ENCODE results near the gene ALOXE3. TPM values are rescaled to one million over a fixed set of nuclear protein-coding genes. Genes with fewer than 3 reads are reported as not detected.
A peak's percentile ranks its signal among the peaks of the same experiment; 100 is the strongest.

The ALOXE3 gene
- total and polyA plus RNA-seq, 4 donors = not detected

DNA sequence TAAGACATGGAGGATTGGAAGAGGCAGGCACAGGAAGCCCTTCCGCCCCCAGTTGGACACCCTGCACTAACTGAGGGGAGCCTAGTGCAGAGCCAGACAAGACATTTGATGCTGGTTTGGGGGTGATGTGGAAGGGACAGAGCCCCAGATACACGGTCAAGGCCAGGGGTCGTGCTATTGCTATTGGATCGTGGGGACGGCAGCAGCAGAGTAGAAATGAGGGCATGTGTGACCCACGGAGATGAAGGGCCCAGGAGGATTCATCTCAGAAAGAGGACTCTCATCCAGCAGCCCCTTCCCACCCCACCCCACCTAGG is 46.5 kb upstream of the ALOXE3 start:
- TF ChIP-seq RAD21 (IDR thresholded peaks at IDR 0.05) = no peak
- no peak for TF ChIP-seq FOXA2 (IDR thresholded peaks at IDR 0.05)
- no peak for TF ChIP-seq SP1 (IDR thresholded peaks at IDR 0.05)
- no peak for TF ChIP-seq TAF1 (conservative IDR thresholded peaks at IDR 0.05)
- no peak for TF ChIP-seq HNF4A (conservative IDR thresholded peaks at IDR 0.05)
- TF ChIP-seq, protein P1, sequence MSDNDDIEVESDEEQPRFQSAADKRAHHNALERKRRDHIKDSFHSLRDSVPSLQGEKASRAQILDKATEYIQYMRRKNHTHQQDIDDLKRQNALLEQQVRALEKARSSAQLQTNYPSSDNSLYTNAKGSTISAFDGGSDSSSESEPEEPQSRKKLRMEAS (IDR thresholded peaks at IDR 0.05) = no peak
- TF ChIP-seq, protein P2, sequence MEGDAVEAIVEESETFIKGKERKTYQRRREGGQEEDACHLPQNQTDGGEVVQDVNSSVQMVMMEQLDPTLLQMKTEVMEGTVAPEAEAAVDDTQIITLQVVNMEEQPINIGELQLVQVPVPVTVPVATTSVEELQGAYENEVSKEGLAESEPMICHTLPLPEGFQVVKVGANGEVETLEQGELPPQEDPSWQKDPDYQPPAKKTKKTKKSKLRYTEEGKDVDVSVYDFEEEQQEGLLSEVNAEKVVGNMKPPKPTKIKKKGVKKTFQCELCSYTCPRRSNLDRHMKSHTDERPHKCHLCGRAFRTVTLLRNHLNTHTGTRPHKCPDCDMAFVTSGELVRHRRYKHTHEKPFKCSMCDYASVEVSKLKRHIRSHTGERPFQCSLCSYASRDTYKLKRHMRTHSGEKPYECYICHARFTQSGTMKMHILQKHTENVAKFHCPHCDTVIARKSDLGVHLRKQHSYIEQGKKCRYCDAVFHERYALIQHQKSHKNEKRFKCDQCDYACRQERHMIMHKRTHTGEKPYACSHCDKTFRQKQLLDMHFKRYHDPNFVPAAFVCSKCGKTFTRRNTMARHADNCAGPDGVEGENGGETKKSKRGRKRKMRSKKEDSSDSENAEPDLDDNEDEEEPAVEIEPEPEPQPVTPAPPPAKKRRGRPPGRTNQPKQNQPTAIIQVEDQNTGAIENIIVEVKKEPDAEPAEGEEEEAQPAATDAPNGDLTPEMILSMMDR (IDR thresholded peaks at IDR 0.05; ENCODE audit: low read depth, low read length, missing input control) = no peak
- TF ChIP-seq YY1 (IDR thresholded peaks at IDR 0.05) = no peak
- TF ChIP-seq, protein P3, sequence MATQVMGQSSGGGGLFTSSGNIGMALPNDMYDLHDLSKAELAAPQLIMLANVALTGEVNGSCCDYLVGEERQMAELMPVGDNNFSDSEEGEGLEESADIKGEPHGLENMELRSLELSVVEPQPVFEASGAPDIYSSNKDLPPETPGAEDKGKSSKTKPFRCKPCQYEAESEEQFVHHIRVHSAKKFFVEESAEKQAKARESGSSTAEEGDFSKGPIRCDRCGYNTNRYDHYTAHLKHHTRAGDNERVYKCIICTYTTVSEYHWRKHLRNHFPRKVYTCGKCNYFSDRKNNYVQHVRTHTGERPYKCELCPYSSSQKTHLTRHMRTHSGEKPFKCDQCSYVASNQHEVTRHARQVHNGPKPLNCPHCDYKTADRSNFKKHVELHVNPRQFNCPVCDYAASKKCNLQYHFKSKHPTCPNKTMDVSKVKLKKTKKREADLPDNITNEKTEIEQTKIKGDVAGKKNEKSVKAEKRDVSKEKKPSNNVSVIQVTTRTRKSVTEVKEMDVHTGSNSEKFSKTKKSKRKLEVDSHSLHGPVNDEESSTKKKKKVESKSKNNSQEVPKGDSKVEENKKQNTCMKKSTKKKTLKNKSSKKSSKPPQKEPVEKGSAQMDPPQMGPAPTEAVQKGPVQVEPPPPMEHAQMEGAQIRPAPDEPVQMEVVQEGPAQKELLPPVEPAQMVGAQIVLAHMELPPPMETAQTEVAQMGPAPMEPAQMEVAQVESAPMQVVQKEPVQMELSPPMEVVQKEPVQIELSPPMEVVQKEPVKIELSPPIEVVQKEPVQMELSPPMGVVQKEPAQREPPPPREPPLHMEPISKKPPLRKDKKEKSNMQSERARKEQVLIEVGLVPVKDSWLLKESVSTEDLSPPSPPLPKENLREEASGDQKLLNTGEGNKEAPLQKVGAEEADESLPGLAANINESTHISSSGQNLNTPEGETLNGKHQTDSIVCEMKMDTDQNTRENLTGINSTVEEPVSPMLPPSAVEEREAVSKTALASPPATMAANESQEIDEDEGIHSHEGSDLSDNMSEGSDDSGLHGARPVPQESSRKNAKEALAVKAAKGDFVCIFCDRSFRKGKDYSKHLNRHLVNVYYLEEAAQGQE (IDR thresholded peaks at IDR 0.05) = no peak
- TF ChIP-seq RXRA (IDR thresholded peaks at IDR 0.05) = no peak
- TF ChIP-seq FOXA1 (IDR thresholded peaks at IDR 0.05) = no peak
- TF ChIP-seq, protein P4, sequence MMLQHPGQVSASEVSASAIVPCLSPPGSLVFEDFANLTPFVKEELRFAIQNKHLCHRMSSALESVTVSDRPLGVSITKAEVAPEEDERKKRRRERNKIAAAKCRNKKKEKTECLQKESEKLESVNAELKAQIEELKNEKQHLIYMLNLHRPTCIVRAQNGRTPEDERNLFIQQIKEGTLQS (IDR thresholded peaks at IDR 0.05) = no peak
- TF ChIP-seq GABPA (IDR thresholded peaks at IDR 0.05 in 1 of 2, conservative IDR thresholded peaks at IDR 0.05 in 1 of 2) = no peak
- TF ChIP-seq HNF4G (IDR thresholded peaks at IDR 0.05) = no peak
- TF ChIP-seq, protein P5, sequence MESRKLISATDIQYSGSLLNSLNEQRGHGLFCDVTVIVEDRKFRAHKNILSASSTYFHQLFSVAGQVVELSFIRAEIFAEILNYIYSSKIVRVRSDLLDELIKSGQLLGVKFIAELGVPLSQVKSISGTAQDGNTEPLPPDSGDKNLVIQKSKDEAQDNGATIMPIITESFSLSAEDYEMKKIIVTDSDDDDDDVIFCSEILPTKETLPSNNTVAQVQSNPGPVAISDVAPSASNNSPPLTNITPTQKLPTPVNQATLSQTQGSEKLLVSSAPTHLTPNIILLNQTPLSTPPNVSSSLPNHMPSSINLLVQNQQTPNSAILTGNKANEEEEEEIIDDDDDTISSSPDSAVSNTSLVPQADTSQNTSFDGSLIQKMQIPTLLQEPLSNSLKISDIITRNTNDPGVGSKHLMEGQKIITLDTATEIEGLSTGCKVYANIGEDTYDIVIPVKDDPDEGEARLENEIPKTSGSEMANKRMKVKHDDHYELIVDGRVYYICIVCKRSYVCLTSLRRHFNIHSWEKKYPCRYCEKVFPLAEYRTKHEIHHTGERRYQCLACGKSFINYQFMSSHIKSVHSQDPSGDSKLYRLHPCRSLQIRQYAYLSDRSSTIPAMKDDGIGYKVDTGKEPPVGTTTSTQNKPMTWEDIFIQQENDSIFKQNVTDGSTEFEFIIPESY (IDR thresholded peaks at IDR 0.05) = no peak
- no peak for TF ChIP-seq JUND (IDR thresholded peaks at IDR 0.05)
- TF ChIP-seq EGR1 (IDR thresholded peaks at IDR 0.05; ENCODE audit: low read depth in 2 of 2) = no peak
- Histone ChIP-seq H3K27ac (ENCODE audit: low read depth in 1 of 2, low read length in 2 of 2) (peak overlapping the region; percentile 97 to 98), H3K36me3 (ENCODE audit: control insufficient read depth in 4 of 4, insufficient read depth in 3 of 4, low read depth in 1 of 4, low read length in 3 of 4) (peaks cover 2 to 7% (median 4%) of the 10 kb centered on the region in 4 donors), H3K9me3 (ENCODE audit: control insufficient read depth in 4 of 4, low read length in 3 of 4) (no peaks in the 10 kb centered on the region), H3K4me1 (ENCODE audit: control insufficient read depth in 4 of 4, insufficient read depth in 4 of 4, low read length in 3 of 4) (peaks cover 8 to 37% (median 31%) of the 10 kb centered on the region in 4 donors), H3K27me3 (ENCODE audit: control insufficient read depth in 4 of 4, insufficient read depth in 4 of 4, low read length in 3 of 4) (no peaks in the 10 kb centered on the region), H3K4me3 (ENCODE audit: low read depth in 1 of 3, low read length in 3 of 3) (no peak overlapping the region), H3K9ac (ENCODE audit: low read depth in 1 of 2, low read length in 2 of 2) (peak overlapping the region; percentile 1 to 52)
- WGBS = 77% methylated on average over 6 of the region's 6 CpGs
- DNase-seq (ENCODE audit: low spot score) = no peak

Measured in liver (tissue), 9 donors.